Naive thymus-derived CD8-positive, alpha-beta T cell (primary cell): ENCODE results near the gene DLAT. TPM values are rescaled to one million over a fixed set of nuclear protein-coding genes. Genes with fewer than 3 reads are reported as not detected.
"Not testable (repeated sequence)": the region's sequence is repeated elsewhere in the genome, so short reads cannot be mapped to it uniquely, and the experiment has no call there.

Experiments used
- ATAC-seq, 2 donors: fragments of 150-1000 bp; cut with Tn5 transposase in 1 of 2; sonication (Bioruptor Pico), chemical (Tn5 transposase) in 1 of 2; 1 replicate in 1 of 2; 2 replicates in 1 of 2; pipeline ENCODE4 v1.10.0; 2021; ENCODE audit warnings: mild to moderate bottlenecking in 2 of 2, moderate library complexity in 2 of 2
- POLR2A ChIA-PET: fragments of 350-600 bp; sonication (Branson Sonifier 250); formaldehyde crosslinking; loops from one replicate; lab custom pipeline; 2021; ENCODE audit warnings: antibody characterized with exemption; lab: Charles Lee
- DNase-seq, 10 donors: peaks; one replicate each; pipeline versions ENCODE4 v3.0.0 to v3.0.0-alpha.2; 2020 to 2022
- H3K27ac Mint-ChIP-seq, 10 donors: one replicate each; pipeline ENCODE4 v1.8.0; 2020 to 2022; ENCODE audit warnings: mild to moderate bottlenecking in 10 of 10, mixed read lengths in 10 of 10, moderate library complexity in 4 of 10, inconsistent platforms in 1 of 10
- H3K27me3 Mint-ChIP-seq, 5 donors: one replicate each; pipeline ENCODE4 v1.8.0; 2021 to 2022; ENCODE audit warnings: mixed read lengths in 5 of 5
- H3K36me3 Mint-ChIP-seq, 3 donors: one replicate each; pipeline ENCODE4 v1.8.0; 2020 to 2022; ENCODE audit warnings: mixed read lengths in 3 of 3, mild to moderate bottlenecking in 2 of 3, inconsistent platforms in 1 of 3
- H3K4me1 Mint-ChIP-seq, 4 donors: one replicate each; pipeline ENCODE4 v1.8.0; 2021 to 2022; ENCODE audit warnings: mixed read lengths in 4 of 4
- H3K4me3 Mint-ChIP-seq, 10 donors: one replicate each; pipeline ENCODE4 v1.8.0; 2020 to 2022; ENCODE audit warnings: mild to moderate bottlenecking in 10 of 10, mixed read lengths in 10 of 10, moderate library complexity in 6 of 10, inconsistent platforms in 1 of 10
- H3K9me3 Mint-ChIP-seq, 9 donors: one replicate each; pipeline ENCODE4 v1.8.0; 2020 to 2022; ENCODE audit warnings: mixed read lengths in 9 of 9, mild to moderate bottlenecking in 3 of 9, inconsistent platforms in 1 of 9, moderate library complexity in 1 of 9
- polyA plus RNA-seq, 3 donors: library from polyadenylated mRNA; unstranded; fragments of 300-500 nt; fragmentation: Illumina TruSeq; gene quantifications; one replicate each; pipeline ENCODE4 v1.2.3, GENCODE V29; 2021
- total RNA-seq, 8 experiments: library from RNA in 2 of 8; stranded (reverse) in 2 of 8; gene quantifications; one replicate each; pipeline ENCODE4 v1.2.3 and lab custom pipeline; 2021 to 2026

DLAT gene
- total and polyA plus RNA-seq, 5 experiments from 2014 or later = 20.0 to 26.1 (median 22.4) TPM

- H3K9me3 Mint-ChIP-seq = no peaks in the 10 kb centered on the region
- no peak overlapping the region for H3K4me3 Mint-ChIP-seq
- H3K27ac Mint-ChIP-seq = no peak overlapping the region
- POLR2A ChIA-PET = no interaction called here
- H3K27me3 Mint-ChIP-seq = no peaks in the 10 kb centered on the region
- no peak for ATAC-seq
- peaks cover 0 to 8% (median 7%) of the 10 kb centered on the region in 4 donors for H3K4me1 Mint-ChIP-seq
- DNase-seq = no peak
- H3K36me3 Mint-ChIP-seq = peaks cover 3 to 89% (median 8%) of the 10 kb centered on the region in 3 donors
These were observed 8.7 kb downstream of the DLAT start for GRCh38 chr11:112033902-112034301.

GRCh38 chr11:112037527-112037926 lies 12.3 kb downstream of the DLAT start:
- peaks cover 0 to 87% (median 9%) of the 10 kb centered on the region in 3 donors for H3K36me3 Mint-ChIP-seq
- no peak overlapping the region for H3K27ac Mint-ChIP-seq
- H3K4me1 Mint-ChIP-seq = peaks cover 0 to 6% (median 4%) of the 10 kb centered on the region in 4 donors
- ATAC-seq (no peak), DNase-seq (no peak)
- H3K27me3 Mint-ChIP-seq = no peaks in the 10 kb centered on the region
- H3K9me3 Mint-ChIP-seq = no peaks in the 10 kb centered on the region
- POLR2A ChIA-PET = no interaction called here
- no peak overlapping the region for H3K4me3 Mint-ChIP-seq

- peaks cover 0 to 6% (median 4%) of the 10 kb centered on the region in 4 donors for H3K4me1 Mint-ChIP-seq
- H3K9me3 Mint-ChIP-seq = no peaks in the 10 kb centered on the region
- POLR2A ChIA-PET = no interaction called here
- H3K27me3 Mint-ChIP-seq = no peaks in the 10 kb centered on the region
- H3K4me3 Mint-ChIP-seq = no peak overlapping the region
- H3K27ac Mint-ChIP-seq = peak overlapping the region in 2 of 10 donors; percentile 11 to 25
- peaks cover 2 to 91% (median 34%) of the 10 kb centered on the region in 3 donors for H3K36me3 Mint-ChIP-seq
- DNase-seq (no peak), ATAC-seq (no peak)
These were observed 17.2 kb downstream of the DLAT start for GRCh38 chr11:112042161-112042960.

GRCh38 chr11:112042961-112043304 lies 17.7 kb downstream of the DLAT start:
- Mint-ChIP-seq H3K36me3 (peaks cover 4 to 91% (median 37%) of the 10 kb centered on the region in 3 donors), H3K27me3 (no peaks in the 10 kb centered on the region), H3K9me3 (no peaks in the 10 kb centered on the region), H3K27ac (peak overlapping the region in 2 of 10 donors; percentile 6 to 25), H3K4me1 (peaks cover 2 to 6% (median 5%) of the 10 kb centered on the region in 4 donors), H3K4me3 (no peak overlapping the region)
- POLR2A ChIA-PET = no interaction called here
- ATAC-seq (no peak), DNase-seq (no peak)

- peaks cover 4 to 93% (median 43%) of the 10 kb centered on the region in 3 donors for H3K36me3 Mint-ChIP-seq
- DNase-seq (no peak), ATAC-seq (no peak)
- no peaks in the 10 kb centered on the region for H3K27me3 Mint-ChIP-seq
- no peak overlapping the region for H3K4me3 Mint-ChIP-seq
- POLR2A ChIA-PET = no interaction called here
- H3K9me3 Mint-ChIP-seq = no peaks in the 10 kb centered on the region
- H3K27ac Mint-ChIP-seq = no peak overlapping the region
- H3K4me1 Mint-ChIP-seq = peaks cover 6 to 22% (median 15%) of the 10 kb centered on the region in 4 donors
These were observed 19.8 kb downstream of the DLAT start for GRCh38 chr11:112044961-112045360.

GRCh38 chr11:112046647-112047046 lies 21.4 kb downstream of the DLAT start:
- DNase-seq, ATAC-seq: not testable (repeated sequence)
- H3K36me3 Mint-ChIP-seq = peaks cover 4 to 94% (median 43%) of the 10 kb centered on the region in 3 donors

GRCh38 chr11:112048256-112048655 lies 23.0 kb downstream of the DLAT start:
- POLR2A ChIA-PET = interaction anchor here (0.6 kb wide), 1 partner anchor 177 kb away, joined by 3 read pairs; no protein-coding TSS in a partner anchor
- Mint-ChIP-seq H3K27ac (peak overlapping the region in 3 of 10 donors; percentile 1 to 33 (median 20)), H3K4me1 (peaks cover 4 to 38% (median 12%) of the 10 kb centered on the region in 4 donors)

More at GRCh38 chr11:112046647-112047046, 21.4 kb downstream of the DLAT start:
- H3K27ac Mint-ChIP-seq, H3K9me3 Mint-ChIP-seq, H3K27me3 Mint-ChIP-seq, POLR2A ChIA-PET, H3K4me3 Mint-ChIP-seq: not testable (repeated sequence)
- H3K4me1 Mint-ChIP-seq = peaks cover 4 to 33% (median 13%) of the 10 kb centered on the region in 4 donors

GRCh38 chr11:112049777-112050176 lies 24.6 kb downstream of the DLAT start:
- no peak overlapping the region for H3K27ac Mint-ChIP-seq
- peaks cover 4 to 95% (median 53%) of the 10 kb centered on the region in 3 donors for H3K36me3 Mint-ChIP-seq
- DNase-seq (no peak), ATAC-seq (no peak)
- no peak overlapping the region for H3K4me3 Mint-ChIP-seq
- POLR2A ChIA-PET = no interaction called here
- peaks cover 4 to 38% (median 12%) of the 10 kb centered on the region in 4 donors for H3K4me1 Mint-ChIP-seq
- no peaks in the 10 kb centered on the region for H3K27me3 Mint-ChIP-seq
- no peaks in the 10 kb centered on the region for H3K9me3 Mint-ChIP-seq

More at GRCh38 chr11:112048256-112048655, 23.0 kb downstream of the DLAT start:
- not testable (repeated sequence) for H3K4me3 Mint-ChIP-seq, H3K9me3 Mint-ChIP-seq, ATAC-seq, H3K27me3 Mint-ChIP-seq, DNase-seq
- H3K36me3 Mint-ChIP-seq = peaks cover 4 to 95% (median 53%) of the 10 kb centered on the region in 3 donors

GRCh38 chr11:112050721-112051120 lies 25.5 kb downstream of the DLAT start:
- Mint-ChIP-seq H3K27me3 (no peaks in the 10 kb centered on the region), H3K36me3 (peaks cover 4 to 92% (median 47%) of the 10 kb centered on the region in 3 donors), H3K4me1 (peaks cover 4 to 38% (median 12%) of the 10 kb centered on the region in 4 donors), H3K4me3 (no peak overlapping the region), H3K27ac (peak overlapping the region in 3 of 10 donors; percentile 43 to 71 (median 55)), H3K9me3 (no peaks in the 10 kb centered on the region)
- DNase-seq (no peak), ATAC-seq (no peak)
- POLR2A ChIA-PET = no interaction called here

GRCh38 chr11:112051768-112052167 lies 26.6 kb downstream of the DLAT start:
- no peak for DNase-seq
- Mint-ChIP-seq H3K4me3 (no peak overlapping the region), H3K36me3 (peaks cover 4 to 88% (median 41%) of the 10 kb centered on the region in 3 donors), H3K27me3 (no peaks in the 10 kb centered on the region), H3K4me1 (peaks cover 4 to 38% (median 12%) of the 10 kb centered on the region in 4 donors), H3K9me3 (no peaks in the 10 kb centered on the region), H3K27ac (peak overlapping the region in 1 of 10 donors; percentile 41)
- no peak for ATAC-seq
- POLR2A ChIA-PET = no interaction called here

- Mint-ChIP-seq H3K27ac (peak overlapping the region in 2 of 10 donors; percentile 24 to 25), H3K36me3 (peaks cover 0 to 79% (median 24%) of the 10 kb centered on the region in 3 donors)
- POLR2A ChIA-PET = no interaction called here
These were observed 32.0 kb downstream of the DLAT start for GRCh38 chr11:112057170-112057569.

GRCh38 chr11:112058103-112058502 lies 32.9 kb downstream of the DLAT start:
- DNase-seq (no peak), ATAC-seq (no peak)
- H3K4me1 Mint-ChIP-seq = no peaks in the 10 kb centered on the region
- POLR2A ChIA-PET = no interaction called here
- H3K27ac Mint-ChIP-seq = no peak overlapping the region
- no peaks in the 10 kb centered on the region for H3K27me3 Mint-ChIP-seq
- H3K4me3 Mint-ChIP-seq = no peak overlapping the region
- no peaks in the 10 kb centered on the region for H3K9me3 Mint-ChIP-seq
- H3K36me3 Mint-ChIP-seq = peaks cover 0 to 79% (median 22%) of the 10 kb centered on the region in 3 donors

More at GRCh38 chr11:112057170-112057569, 32.0 kb downstream of the DLAT start:
- H3K27me3 Mint-ChIP-seq = no peaks in the 10 kb centered on the region
- peaks cover 0 to 1% (median 0%) of the 10 kb centered on the region in 4 donors for H3K4me1 Mint-ChIP-seq
- no peaks in the 10 kb centered on the region for H3K9me3 Mint-ChIP-seq
- DNase-seq (no peak), ATAC-seq (no peak)
- H3K4me3 Mint-ChIP-seq = no peak overlapping the region

GRCh38 chr11:112062923-112063322 lies 37.7 kb downstream of the DLAT start:
- Mint-ChIP-seq H3K4me1 (peaks cover 0 to 2% (median 0%) of the 10 kb centered on the region in 4 donors), H3K27me3 (no peaks in the 10 kb centered on the region), H3K27ac (no peak overlapping the region), H3K36me3 (peaks cover 0 to 55% (median 10%) of the 10 kb centered on the region in 3 donors), H3K4me3 (no peak overlapping the region), H3K9me3 (no peaks in the 10 kb centered on the region)
- POLR2A ChIA-PET = no interaction called here
- no peak for ATAC-seq
- DNase-seq = no peak
